Measurements from ENCODE around the gene MYH2.
"Not testable (repeated sequence)": the region's sequence is repeated elsewhere in the genome, so short reads cannot be mapped to it uniquely, and the experiment has no call there.

GRCh38 chr17:10541179-10541578, 8.3 kb downstream of the MYH2 start:
- not testable (repeated sequence) for TF ChIP-seq CTCF (conservative IDR thresholded peaks at IDR 0.05; ENCODE audit: low read length); EZH2phosphoT487 (IDR thresholded peaks at IDR 0.05; ENCODE audit: borderline replicate concordance)
